GM18858 (cell line): ENCODE measurements around the gene LRP6.
"Not testable (repeated sequence)": the region's sequence is repeated elsewhere in the genome, so short reads cannot be mapped to it uniquely, and the experiment has no call there.

Source experiments
- ATAC-seq: cut with Tn5 transposase; IDR thresholded peaks from one replicate; pipeline ENCODE4 v1.9.1; 2021; ENCODE audit not compliant: unreplicated experiment

Gene LRP6

GRCh38 chr12:12265571-12266388 is 1.1 kb downstream of the LRP6 start:
- ATAC-seq, result no peak

GRCh38 chr12:12265035-12265434 is 1.8 kb downstream of the LRP6 start:
- ATAC-seq, result no peak

GRCh38 chr12:12263909-12264308 is 2.9 kb downstream of the LRP6 start:
- no peak for ATAC-seq

GRCh38 chr12:12256291-12256757 is 10.5 kb downstream of the LRP6 start:
- ATAC-seq, result not testable (repeated sequence)

- ATAC-seq, result no peak
Observed at GRCh38 chr12:12254553-12254952, 12.3 kb downstream of the LRP6 start.

- ATAC-seq, result no peak
Observed at GRCh38 chr12:12249216-12250050, 17.4 kb downstream of the LRP6 start.

GRCh38 chr12:12247584-12247983 is 19.3 kb downstream of the LRP6 start:
- no peak for ATAC-seq

DNA sequence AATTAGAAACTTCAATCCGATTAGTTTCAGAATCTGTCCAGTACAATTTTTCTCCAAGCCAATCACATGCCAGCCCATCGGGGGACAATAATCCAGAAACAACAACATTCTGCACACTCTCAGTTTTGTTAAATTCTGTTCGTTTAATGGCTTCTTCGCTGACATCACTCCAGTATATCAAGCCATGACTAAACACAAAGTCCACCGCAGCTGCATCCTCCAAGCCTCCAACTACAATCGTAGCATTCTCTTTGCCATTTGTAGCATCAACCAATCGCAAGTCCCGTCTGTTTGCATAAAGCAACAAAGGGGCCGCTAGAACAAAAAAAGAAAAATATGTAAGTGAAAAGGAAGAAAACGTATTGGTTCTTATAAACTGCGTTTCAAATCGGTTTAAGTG is 22.5 kb downstream of the LRP6 start:
- no peak for ATAC-seq

GRCh38 chr12:12240662-12241340 is 26.0 kb downstream of the LRP6 start:
- no peak for ATAC-seq

GRCh38 chr12:12239127-12239526 is 27.7 kb downstream of the LRP6 start:
- no peak for ATAC-seq

DNA sequence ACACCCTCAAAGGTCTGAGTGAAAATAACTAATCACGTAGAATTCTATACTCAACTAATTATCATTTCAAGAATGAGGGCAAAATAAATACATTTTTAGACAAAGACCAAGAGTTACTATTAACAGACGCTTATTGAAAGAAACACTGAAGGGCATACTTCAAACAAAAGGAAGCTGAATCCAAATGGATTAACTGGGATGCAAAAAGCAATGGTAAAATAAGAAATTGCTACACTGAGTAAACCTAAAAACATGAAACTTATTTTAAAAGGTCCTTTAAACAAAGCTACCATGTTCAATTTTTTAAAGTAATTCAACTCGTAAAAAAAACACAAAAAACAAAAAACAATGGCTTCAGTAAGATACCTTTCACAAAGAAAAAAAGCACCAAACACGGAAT is 28.2 kb downstream of the LRP6 start:
- no peak for ATAC-seq

DNA sequence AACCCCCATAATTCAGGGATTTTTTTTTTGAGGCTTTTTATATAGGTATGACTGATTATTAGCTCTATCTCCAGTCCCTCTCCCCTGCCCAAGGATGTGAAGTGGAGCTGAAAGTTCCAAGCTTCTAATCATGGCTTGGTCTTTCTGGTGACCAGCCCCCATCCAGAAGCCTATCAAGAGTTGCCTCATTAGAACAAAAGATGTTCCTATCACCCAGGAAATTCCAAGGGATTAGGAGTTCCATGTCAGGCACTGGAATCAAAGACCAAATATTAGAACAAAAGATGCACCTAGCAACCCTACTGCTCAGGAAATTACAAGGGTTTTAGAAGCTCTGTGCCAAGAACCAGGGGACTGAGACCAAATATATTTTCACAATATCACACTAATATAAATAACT is 29.9 kb downstream of the LRP6 start:
- ATAC-seq, result no peak

GRCh38 chr12:12230275-12230674 is 36.6 kb downstream of the LRP6 start:
- no peak for ATAC-seq

DNA sequence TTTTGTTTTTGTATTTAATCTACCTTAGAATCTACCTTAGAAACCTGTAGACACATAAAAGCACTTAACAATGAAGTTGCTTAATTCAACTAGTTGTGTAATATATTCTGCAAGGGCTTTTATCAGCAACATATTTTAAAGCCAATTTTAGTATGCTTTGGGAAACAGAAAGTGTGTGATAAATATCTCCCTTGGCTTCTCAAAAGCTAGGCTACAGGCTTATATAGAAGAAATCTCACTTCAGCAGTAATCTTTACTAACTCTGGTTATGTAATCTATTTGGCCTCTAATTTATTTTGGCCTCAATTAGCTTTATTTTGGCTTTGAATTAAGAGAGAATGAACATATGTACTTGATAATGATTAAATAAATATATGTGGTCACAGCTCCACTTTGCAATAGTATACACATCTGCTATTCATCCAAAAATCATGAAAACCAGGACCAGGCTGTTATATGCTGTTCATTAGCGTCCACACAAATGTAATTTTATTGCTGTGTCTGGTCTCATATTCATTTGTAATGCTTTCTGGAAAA is 37.2 kb downstream of the LRP6 start:
- ATAC-seq, result no peak

DNA sequence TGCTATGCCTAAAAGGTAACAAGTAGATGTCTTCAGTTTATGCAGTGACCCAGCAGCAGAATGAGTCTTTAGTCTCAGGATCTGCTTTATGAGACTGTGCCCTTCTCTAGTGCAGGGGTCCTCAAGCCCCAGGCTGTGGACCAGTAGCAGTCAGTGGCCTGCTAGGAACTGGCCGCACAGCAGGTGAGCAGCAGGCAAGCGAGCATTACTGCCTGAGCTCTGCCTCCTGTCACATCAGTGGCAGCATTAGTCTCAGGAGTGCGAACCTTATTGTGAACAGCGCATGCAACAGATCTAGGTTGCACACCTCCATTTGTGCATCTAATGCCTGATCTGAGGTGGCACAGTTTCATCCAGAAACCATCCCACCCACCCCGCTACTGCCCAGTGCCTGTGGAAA is 38.4 kb downstream of the LRP6 start:
- ATAC-seq, result no peak

GRCh38 chr12:12226187-12226586 is 40.7 kb downstream of the LRP6 start:
- no peak for ATAC-seq

- ATAC-seq, result peak; percentile 58
Observed at GRCh38 chr12:12224240-12224940, 42.5 kb downstream of the LRP6 start.

DNA sequence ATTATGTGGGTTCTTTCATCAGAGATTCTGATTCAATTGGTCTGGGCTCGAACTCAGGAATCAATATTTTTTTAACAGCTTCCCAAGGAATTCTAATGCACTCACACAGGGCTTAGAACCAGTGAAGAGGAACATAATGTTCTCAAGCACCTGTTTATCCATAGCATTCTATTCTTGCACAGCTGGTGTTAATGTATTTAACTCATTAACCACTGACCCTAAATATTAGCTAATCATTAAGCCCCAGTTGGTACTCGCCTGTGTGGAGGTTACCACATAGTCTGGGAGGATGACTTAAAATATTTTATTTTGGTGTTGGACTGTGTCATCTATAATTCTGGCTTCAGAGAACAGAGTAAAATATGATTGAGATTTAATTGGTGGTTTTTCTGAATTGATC is 45.3 kb downstream of the LRP6 start:
- no peak for ATAC-seq

DNA sequence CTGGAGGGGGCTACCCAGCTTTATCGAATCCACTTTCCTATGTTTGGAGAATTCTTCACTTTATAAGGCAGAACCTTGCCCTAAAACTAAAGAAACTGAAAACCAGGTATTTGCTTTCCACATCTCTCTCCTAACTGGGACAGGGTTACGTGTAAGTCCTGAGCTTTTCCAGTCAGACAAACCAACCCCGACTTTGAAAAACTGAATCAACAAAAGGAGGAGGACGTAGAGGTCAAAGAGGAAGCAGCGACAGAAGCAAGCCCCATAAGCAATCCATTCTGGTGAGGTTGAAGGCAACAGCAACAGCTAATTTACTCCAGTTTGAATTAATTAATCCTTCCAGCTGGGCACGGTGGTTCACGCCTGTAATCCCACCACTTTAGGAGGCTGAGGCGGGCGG is 47.2 kb downstream of the LRP6 start:
- ATAC-seq, result no peak

- no peak for ATAC-seq
Observed at GRCh38 chr12:12217018-12217359, 49.9 kb downstream of the LRP6 start.
